Neutrophil (primary cell): Measurements from ENCODE around the gene C19orf25.

Experiments
- H3K27ac ChIP-seq: fragments of 200-600 bp; sonication (generic); 2 replicates; pipeline ENCODE4 v1.5.1; 2016; ENCODE audit warnings: mild to moderate bottlenecking, moderate library complexity
- H3K27me3 ChIP-seq: fragments of 200-600 bp; sonication (generic); 2 replicates; pipeline ENCODE4 v1.6.0; 2016; ENCODE audit warnings: mild to moderate bottlenecking
- H3K36me3 ChIP-seq: fragments of 200-600 bp; sonication (generic); 2 replicates; pipeline ENCODE4 v1.5.1; 2017
- H3K4me1 ChIP-seq, 2 experiments: fragments of 200-600 bp in 1 of 2; sonication (generic) in 1 of 2; 1 replicate in 1 of 2; 2 replicates in 1 of 2; pipeline versions ENCODE4 v1.5.1 to v1.6.1; 2013 to 2016; ENCODE audit warnings: low read depth in 1 of 2, low read length in 1 of 2, mild to moderate bottlenecking in 1 of 2, moderate library complexity in 1 of 2; ENCODE audit not compliant: control insufficient read depth in 1 of 2, insufficient read depth in 1 of 2
- H3K4me3 ChIP-seq, 2 experiments: fragments of 200-600 bp in 1 of 2; sonication (generic) in 1 of 2; 1 replicate in 1 of 2; 2 replicates in 1 of 2; pipeline ENCODE4 v1.5.1; 2013 to 2016; ENCODE audit warnings: low read depth in 1 of 2, low read length in 1 of 2, mild to moderate bottlenecking in 1 of 2, moderate library complexity in 1 of 2
- H3K9me3 ChIP-seq: fragments of 200-600 bp; sonication (generic); 2 replicates; pipeline ENCODE4 v1.5.1; 2016
- CTCF ChIP-seq: fragments of 200-600 bp; sonication (generic); IDR thresholded peaks from 2 replicates; pipeline ENCODE4 v1.5.1; 2016; ENCODE audit warnings: antibody characterized with exemption

The C19orf25 gene

DNA sequence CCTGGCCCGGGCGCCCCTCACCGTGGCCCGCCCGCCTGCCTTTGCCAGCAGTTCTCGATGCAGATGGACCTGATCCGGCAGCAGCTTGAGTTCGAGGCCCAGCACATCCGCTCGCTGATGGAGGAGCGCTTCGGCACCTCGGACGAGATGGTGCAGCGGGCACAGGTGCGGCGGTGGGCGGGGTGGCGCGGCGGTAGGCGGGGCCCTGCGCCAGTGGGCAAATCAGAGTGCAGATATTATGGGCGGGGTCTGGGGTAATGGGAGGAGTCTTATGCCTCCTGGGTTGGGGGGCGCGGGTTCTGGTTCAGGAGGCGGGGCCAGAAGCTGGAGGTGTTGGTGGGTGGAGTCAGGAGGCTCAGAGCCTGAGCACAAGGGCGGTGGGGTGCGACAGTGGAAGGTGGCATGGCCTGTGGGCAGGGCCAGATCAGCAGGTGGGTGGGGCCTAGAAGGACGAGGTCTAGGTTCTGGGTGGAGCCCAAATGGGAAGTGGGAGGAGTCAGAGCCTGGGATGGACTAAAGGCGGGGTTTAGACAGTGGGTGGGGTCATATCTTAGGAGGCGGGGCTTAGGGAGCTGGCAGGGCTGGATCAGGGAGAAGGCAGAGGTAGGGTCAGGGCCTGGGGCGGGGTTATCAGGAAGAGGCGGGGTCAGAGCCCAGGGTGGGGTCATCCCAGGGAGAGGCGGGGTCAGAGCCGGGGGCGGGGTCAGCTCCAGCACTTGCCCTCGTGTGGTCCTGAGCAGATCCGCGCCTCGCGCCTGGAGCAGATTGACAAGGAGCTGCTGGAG is 23.5 kb downstream of the C19orf25 start:
- Histone ChIP-seq H3K4me3 (no peak overlapping the region), H3K27ac (no peak overlapping the region), H3K4me1 (peaks cover 4 to 7% of the 10 kb centered on the region in 2 experiments), H3K27me3 (peaks cover 93% of the 10 kb centered on the region), H3K9me3 (no peaks in the 10 kb centered on the region), H3K36me3 (peaks cover 10% of the 10 kb centered on the region)
- TF ChIP-seq CTCF = no peak

DNA sequence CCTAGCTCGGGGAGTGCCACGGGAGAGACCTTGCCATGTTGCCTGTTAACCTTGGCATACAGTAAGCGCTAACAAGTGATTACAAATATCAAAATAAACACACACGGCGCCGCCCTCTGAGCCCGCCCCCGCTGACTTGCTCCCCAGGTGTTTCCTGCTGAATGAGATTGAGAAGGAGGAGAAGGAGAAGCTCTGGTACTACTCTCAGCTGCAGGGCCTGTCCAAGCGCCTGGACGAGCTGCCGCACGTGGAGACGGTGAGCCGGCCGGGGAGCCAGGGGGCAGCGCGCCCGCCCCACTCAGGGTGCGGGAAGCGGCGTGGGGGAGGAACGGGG is 24.0 kb downstream of the C19orf25 start:
- TF ChIP-seq CTCF = no peak
- peaks cover 4 to 7% of the 10 kb centered on the region in 2 experiments for H3K4me1 ChIP-seq
- peaks cover 4% of the 10 kb centered on the region for H3K36me3 ChIP-seq
- H3K9me3 ChIP-seq = no peaks in the 10 kb centered on the region
- H3K27ac ChIP-seq = no peak overlapping the region
- peaks cover 99% of the 10 kb centered on the region for H3K27me3 ChIP-seq
- H3K4me3 ChIP-seq = no peak overlapping the region

- no peak overlapping the region for H3K27ac ChIP-seq
- peaks cover 100% of the 10 kb centered on the region for H3K27me3 ChIP-seq
- no peak overlapping the region for H3K4me3 ChIP-seq
- peaks cover 4 to 7% of the 10 kb centered on the region in 2 experiments for H3K4me1 ChIP-seq
- no peak for TF ChIP-seq CTCF
- no peaks in the 10 kb centered on the region for H3K9me3 ChIP-seq
- no peaks in the 10 kb centered on the region for H3K36me3 ChIP-seq
Measured at GRCh38 chr19:1453525-1454364, 25.3 kb downstream of the C19orf25 start.

DNA sequence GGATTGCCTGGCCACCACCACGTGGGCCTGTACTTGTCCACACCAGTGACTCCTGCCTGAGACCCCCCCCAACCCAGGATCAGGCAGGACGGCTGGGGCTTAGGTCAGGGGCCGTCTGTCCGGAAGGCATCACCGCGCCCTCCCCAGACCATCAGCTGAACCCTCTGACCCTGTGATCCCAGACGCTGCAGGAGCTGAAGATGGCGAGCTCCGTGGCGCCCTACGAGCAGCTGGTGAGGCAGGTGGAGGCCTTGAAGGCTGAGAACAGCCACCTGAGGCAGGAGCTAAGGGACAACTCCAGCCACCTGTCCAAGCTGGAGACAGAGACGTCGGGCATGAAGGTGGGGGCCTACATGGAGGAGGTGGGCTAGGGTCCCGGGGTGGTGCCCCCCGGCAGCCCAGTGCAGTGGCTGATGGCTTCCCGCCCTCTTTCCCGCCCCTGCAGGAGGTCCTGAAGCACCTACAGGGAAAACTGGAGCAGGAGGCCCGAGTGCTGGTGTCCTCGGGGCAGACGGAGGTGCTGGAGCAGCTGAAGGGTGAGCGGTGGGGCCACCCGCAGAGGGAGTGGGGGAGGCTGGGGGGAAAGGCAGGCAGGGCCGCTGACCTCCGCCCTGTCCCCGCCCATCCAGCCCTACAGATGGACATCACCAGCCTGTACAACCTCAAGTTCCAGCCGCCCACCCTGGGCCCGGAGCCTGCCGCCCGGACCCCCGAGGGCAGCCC is 26.1 kb downstream of the C19orf25 start:
- peaks cover 100% of the 10 kb centered on the region for H3K27me3 ChIP-seq
- TF ChIP-seq CTCF = no peak

DNA sequence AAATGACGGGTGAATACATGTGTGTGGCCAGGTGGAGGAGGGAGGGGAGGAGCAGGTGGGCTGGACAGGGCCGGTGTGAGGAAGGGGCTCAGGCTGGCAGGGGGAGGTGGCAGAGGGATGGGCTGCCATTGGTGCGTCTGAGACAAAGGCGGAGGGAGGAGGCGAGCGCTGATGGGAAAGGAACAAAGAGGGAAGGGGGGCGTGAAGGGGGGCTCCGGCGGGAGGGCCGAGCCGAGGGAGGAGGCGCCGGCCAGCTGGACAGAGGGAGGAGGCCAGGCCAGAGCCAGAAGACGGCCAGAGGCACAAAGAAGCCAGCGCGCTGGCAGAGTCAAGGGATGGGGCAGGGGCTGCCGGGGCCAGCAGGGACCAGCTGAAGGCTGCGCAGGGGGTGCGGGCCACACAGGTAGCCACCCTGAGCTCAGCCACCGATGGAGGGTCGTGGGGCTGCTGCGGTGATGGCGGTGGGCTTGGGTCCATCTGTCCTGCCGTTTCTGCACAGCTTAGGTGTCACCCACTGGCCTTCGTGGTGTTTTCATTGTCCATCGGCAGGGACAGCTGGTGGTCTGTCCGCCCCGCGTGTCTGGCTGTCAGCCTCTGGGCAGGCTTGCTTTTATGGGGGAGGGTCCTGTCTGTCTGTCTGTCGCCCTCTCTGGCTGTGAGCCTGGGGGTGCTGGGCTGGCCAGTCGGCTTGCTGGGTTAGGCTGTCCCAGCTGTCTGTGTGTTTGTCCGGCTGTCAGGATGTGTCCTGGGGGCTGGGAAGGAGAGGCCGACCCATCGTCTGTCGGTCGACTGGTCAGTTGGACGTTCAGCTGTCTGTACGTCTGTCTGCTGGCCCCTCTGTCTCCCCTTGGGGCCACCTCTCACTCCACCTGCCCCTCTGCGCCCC is 26.9 kb downstream of the C19orf25 start:
- no peaks in the 10 kb centered on the region for H3K9me3 ChIP-seq
- H3K36me3 ChIP-seq = no peaks in the 10 kb centered on the region
- H3K27ac ChIP-seq = no peak overlapping the region
- H3K27me3 ChIP-seq = peaks cover 100% of the 10 kb centered on the region
- no peak for TF ChIP-seq CTCF
- peaks cover 4 to 7% of the 10 kb centered on the region in 2 experiments for H3K4me1 ChIP-seq
- H3K4me3 ChIP-seq = no peak overlapping the region

More for the DNA sequence above, 26.1 kb downstream of the C19orf25 start:
- no peaks in the 10 kb centered on the region for H3K9me3 ChIP-seq
- H3K36me3 ChIP-seq = no peaks in the 10 kb centered on the region
- no peak overlapping the region for H3K27ac ChIP-seq
- H3K4me1 ChIP-seq = peaks cover 4 to 7% of the 10 kb centered on the region in 2 experiments
- H3K4me3 ChIP-seq = no peak overlapping the region
